ENCODE measurements around the gene UBE2J2. TPM values are rescaled to one million over a fixed set of nuclear protein-coding genes. Genes with fewer than 3 reads are reported as not detected.

The UBE2J2 gene
- total RNA-seq, 1 donor: 32.6 TPM

GRCh38 chr1:1305300-1306069 is 31.8 kb upstream of the UBE2J2 start:
- no peaks in the 10 kb centered on the region for H3K9me3 ChIP-seq (ENCODE audit: low read depth, low read length)
- H4K20me1 ChIP-seq (ENCODE audit: insufficient read depth, low read length): peaks cover 57% of the 10 kb centered on the region
- peak overlapping the region; percentile 86 for H3K4me3 ChIP-seq (ENCODE audit: insufficient read depth, low read length)
- peak overlapping the region; percentile 60 for H3K27ac ChIP-seq (ENCODE audit: low read depth, low read length)
- H3K79me2 ChIP-seq (ENCODE audit: insufficient read depth, low read length): peaks cover 61% of the 10 kb centered on the region
- peaks cover 34% of the 10 kb centered on the region for H3K4me1 ChIP-seq (ENCODE audit: insufficient read depth, low read length)
- peak overlapping the region; percentile 89 for H3K4me2 ChIP-seq (ENCODE audit: insufficient read depth, low read length)
- no peak overlapping the region for H2AFZ ChIP-seq (ENCODE audit: low read length)
- peaks cover 8% of the 10 kb centered on the region for H3K36me3 ChIP-seq (ENCODE audit: insufficient read depth, low read length)
- TF ChIP-seq CTCF (IDR thresholded peaks at IDR 0.05; ENCODE audit: extremely low read depth, low read depth, low read length): no peak
- peak; percentile 98 for DNase-seq (ENCODE audit: insufficient read length, low spot score, missing footprints)
- no peaks in the 10 kb centered on the region for H3K27me3 ChIP-seq (ENCODE audit: insufficient read depth, low read length)

GRCh38 chr1:1304331-1305299 is 31.0 kb upstream of the UBE2J2 start:
- no peaks in the 10 kb centered on the region for H3K9me3 ChIP-seq (ENCODE audit: low read depth, low read length)
- no peaks in the 10 kb centered on the region for H3K27me3 ChIP-seq (ENCODE audit: insufficient read depth, low read length)
- H3K79me2 ChIP-seq (ENCODE audit: insufficient read depth, low read length): peaks cover 53% of the 10 kb centered on the region
- H3K27ac ChIP-seq (ENCODE audit: low read depth, low read length): peak overlapping the region; percentile 60
- H4K20me1 ChIP-seq (ENCODE audit: insufficient read depth, low read length): peaks cover 57% of the 10 kb centered on the region
- H2AFZ ChIP-seq (ENCODE audit: low read length): no peak overlapping the region
- DNase-seq (ENCODE audit: insufficient read length, low spot score, missing footprints): peak; percentile 98
- TF ChIP-seq CTCF (IDR thresholded peaks at IDR 0.05; ENCODE audit: extremely low read depth, low read depth, low read length): no peak
- H3K4me1 ChIP-seq (ENCODE audit: insufficient read depth, low read length): peaks cover 34% of the 10 kb centered on the region
- H3K4me3 ChIP-seq (ENCODE audit: insufficient read depth, low read length): peak overlapping the region; percentile 86
- H3K36me3 ChIP-seq (ENCODE audit: insufficient read depth, low read length): peaks cover 3% of the 10 kb centered on the region
- peak overlapping the region; percentile 89 for H3K4me2 ChIP-seq (ENCODE audit: insufficient read depth, low read length)

DNA sequence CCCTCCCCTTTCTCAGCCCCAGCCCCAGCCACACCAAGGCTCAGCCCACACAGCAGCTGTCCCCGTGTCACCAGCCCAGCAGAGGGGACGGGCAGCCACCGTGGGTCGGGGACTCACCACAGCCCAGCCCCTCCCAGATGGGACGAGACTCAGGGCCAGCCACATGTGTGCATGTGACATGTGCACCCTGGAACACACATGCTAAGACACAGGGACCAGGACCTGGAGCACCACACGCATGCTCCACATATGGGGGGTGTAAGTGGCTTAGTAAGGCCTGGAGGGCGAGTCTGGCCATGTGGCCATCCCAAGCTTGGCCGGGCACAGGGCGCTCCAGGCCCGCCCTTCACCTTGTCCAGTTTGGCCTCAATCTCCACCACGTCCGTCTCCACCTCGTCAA is 30.1 kb upstream of the UBE2J2 start:
- H3K9me3 ChIP-seq (ENCODE audit: low read depth, low read length): no peaks in the 10 kb centered on the region
- no peak overlapping the region for H2AFZ ChIP-seq (ENCODE audit: low read length)
- peaks cover 3% of the 10 kb centered on the region for H3K36me3 ChIP-seq (ENCODE audit: insufficient read depth, low read length)
- no peak overlapping the region for H3K4me3 ChIP-seq (ENCODE audit: insufficient read depth, low read length)
- peaks cover 44% of the 10 kb centered on the region for H3K79me2 ChIP-seq (ENCODE audit: insufficient read depth, low read length)
- H3K4me1 ChIP-seq (ENCODE audit: insufficient read depth, low read length): peaks cover 29% of the 10 kb centered on the region
- H4K20me1 ChIP-seq (ENCODE audit: insufficient read depth, low read length): peaks cover 61% of the 10 kb centered on the region
- no peak for TF ChIP-seq CTCF (IDR thresholded peaks at IDR 0.05; ENCODE audit: extremely low read depth, low read depth, low read length)
- DNase-seq (ENCODE audit: insufficient read length, low spot score, missing footprints): no peak
- no peak overlapping the region for H3K4me2 ChIP-seq (ENCODE audit: insufficient read depth, low read length)
- no peak overlapping the region for H3K27ac ChIP-seq (ENCODE audit: low read depth, low read length)
- no peaks in the 10 kb centered on the region for H3K27me3 ChIP-seq (ENCODE audit: insufficient read depth, low read length)
